GM12878 (cell line): Measurements from ENCODE around the gene SPATS2L. TPM values are rescaled to one million over a fixed set of nuclear protein-coding genes. Genes with fewer than 3 reads are reported as not detected.

Experiments used
- EP300 ChIP-seq, 2 experiments: fragments of 150-350 bp in 1 of 2; IDR thresholded peaks; 2 replicates each; pipeline ENCODE4 v1.6.1; 2011 to 2012; ENCODE audit warnings: low read depth in 2 of 2, low read length in 2 of 2, borderline replicate concordance in 1 of 2, improper control_type of control experiment in 1 of 2, inconsistent platforms in 1 of 2; ENCODE audit not compliant: control insufficient read depth in 1 of 2
- ESRRA ChIP-seq: IDR thresholded peaks from 2 replicates; pipeline ENCODE4 v1.6.1; 2012; ENCODE audit warnings: mild to moderate bottlenecking, low read length, improper control_type of control experiment
- NFIC ChIP-seq: IDR thresholded peaks from 2 replicates; pipeline ENCODE4 v1.6.1; 2012; ENCODE audit warnings: low read depth, mild to moderate bottlenecking, inconsistent platforms, low read length, moderate library complexity
- NR2C2 ChIP-seq: IDR thresholded peaks from 2 replicates; pipeline ENCODE4 v1.6.1; 2011; ENCODE audit warnings: borderline replicate concordance, low read depth; ENCODE audit not compliant: control insufficient read depth, insufficient read length
- NR2F1 ChIP-seq: fragments of 450-650 bp; conservative IDR thresholded peaks from 2 replicates; pipeline ENCODE4 v1.6.1; 2017; ENCODE audit warnings: mild to moderate bottlenecking
- RCOR1 ChIP-seq: conservative IDR thresholded peaks from 2 replicates; pipeline ENCODE4 v1.6.1; 2012; ENCODE audit warnings: low read depth, low read length, improper control_type of control experiment
- YY1 ChIP-seq: IDR thresholded peaks from 2 replicates; pipeline ENCODE4 v1.6.1; 2011; ENCODE audit warnings: low read depth, mild to moderate bottlenecking, low read length
- ZBED1 ChIP-seq: IDR thresholded peaks from 2 replicates; pipeline ENCODE4 v1.6.1; 2016; ENCODE audit warnings: borderline replicate concordance
- polyA plus RNA-seq, 11 experiments: library from polyadenylated mRNA; depleted of rRNA in 4 of 11; unstranded in 6 of 11; stranded (reverse) in 5 of 11; fragments of >200 nt; fragmentation: Nextera tagmentation in 4 of 11; fragmentation: Illumina TruSeq in 1 of 11; extraction: Ambion mirVana in 4 of 11; extraction: Trizol in 1 of 11; gene quantifications; 1 replicate in 1 of 11; 2 replicates in 10 of 11; pipeline versions ENCODE4 v1.2.1 to v1.2.3, GENCODE V29; 2011 to 2016; ENCODE audit warnings: inconsistent platforms in 2 of 11, missing spikeins in 2 of 11, low read depth in 1 of 11
- total RNA-seq, 4 experiments: library from RNA; depleted of rRNA in 3 of 4; stranded (reverse); fragments of >200 nt in 3 of 4; fragmentation: Illumina TruSeq in 1 of 4; extraction: Trizol in 1 of 4; gene quantifications; 2 replicates each; pipeline versions ENCODE4 v1.2.1 to v1.2.3, GENCODE V29; 2013 to 2021
- TF ChIP-seq, protein P1 (sequence below): fragments of 450-650 bp; IDR thresholded peaks from 2 replicates; pipeline ENCODE4 v1.6.1; 2014; ENCODE audit warnings: mild to moderate bottlenecking
- TF ChIP-seq, protein P2 (sequence below): IDR thresholded peaks from 2 replicates; pipeline ENCODE4 v1.6.1; 2011; ENCODE audit warnings: low read depth, low read length, improper control_type of control experiment, borderline replicate concordance
- TF ChIP-seq, protein P3 (sequence below): fragments of 450-650 bp; conservative IDR thresholded peaks from 2 replicates; pipeline ENCODE4 v1.6.1; 2017; ENCODE audit warnings: mild to moderate bottlenecking, moderate library complexity
- TF ChIP-seq, protein P4 (sequence below): fragments of 150-350 bp; IDR thresholded peaks from 2 replicates; pipeline ENCODE4 v1.6.1; 2016; ENCODE audit warnings: low read depth, low read length
- TF ChIP-seq, protein P5 (sequence below): fragments of 450-650 bp; IDR thresholded peaks from 2 replicates; pipeline ENCODE4 v1.6.1; 2017; ENCODE audit warnings: antibody characterized with exemption, mild to moderate bottlenecking, moderate library complexity
- TF ChIP-seq, protein P6 (sequence below), 3 experiments: IDR thresholded peaks in 2 of 3; conservative IDR thresholded peaks in 1 of 3; 2 replicates each; pipeline ENCODE4 v1.5.1; 2011; ENCODE audit warnings: low read depth in 3 of 3, low read length in 3 of 3, mild to moderate bottlenecking in 3 of 3, control low read depth in 2 of 3, moderate library complexity in 2 of 3, inconsistent platforms in 1 of 3, mixed read lengths in 1 of 3; ENCODE audit not compliant: control insufficient read depth in 2 of 3, insufficient read depth in 1 of 3; ENCODE audit errors: extremely low read depth in 1 of 3

The SPATS2L gene
- total and polyA plus RNA-seq, 10 of the 15 experiments (the other 5 are each of a cell fraction or from before 2014, with no cell fraction given), result 5.2 to 30.0 (median 20.1) TPM

DNA sequence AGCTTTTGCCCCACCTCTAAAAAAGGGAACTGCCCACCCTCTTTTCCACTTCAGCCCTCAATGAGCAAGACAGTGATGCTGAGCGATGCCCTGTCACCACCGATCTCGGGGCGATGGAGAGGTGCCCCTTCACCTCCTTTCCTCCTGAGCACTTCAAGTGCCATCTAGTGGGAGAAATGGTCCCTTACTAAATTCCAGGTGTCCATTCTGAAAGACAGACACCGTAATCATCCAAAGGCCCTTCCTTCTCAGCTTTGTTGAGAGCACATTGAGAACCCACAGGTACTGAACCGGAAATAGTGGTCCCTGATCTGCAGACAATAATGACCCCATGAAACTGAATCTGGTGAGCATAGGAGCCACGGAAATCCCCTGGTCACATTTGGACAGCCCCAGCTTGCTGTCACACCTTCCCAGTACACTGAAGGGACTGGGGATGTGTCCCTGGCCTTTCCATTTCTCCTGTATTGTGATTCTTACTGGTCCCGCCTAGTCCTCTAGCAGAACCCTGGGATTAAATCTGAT lies 164.9 kb downstream of the SPATS2L start (continued):
- TF ChIP-seq, protein P1, sequence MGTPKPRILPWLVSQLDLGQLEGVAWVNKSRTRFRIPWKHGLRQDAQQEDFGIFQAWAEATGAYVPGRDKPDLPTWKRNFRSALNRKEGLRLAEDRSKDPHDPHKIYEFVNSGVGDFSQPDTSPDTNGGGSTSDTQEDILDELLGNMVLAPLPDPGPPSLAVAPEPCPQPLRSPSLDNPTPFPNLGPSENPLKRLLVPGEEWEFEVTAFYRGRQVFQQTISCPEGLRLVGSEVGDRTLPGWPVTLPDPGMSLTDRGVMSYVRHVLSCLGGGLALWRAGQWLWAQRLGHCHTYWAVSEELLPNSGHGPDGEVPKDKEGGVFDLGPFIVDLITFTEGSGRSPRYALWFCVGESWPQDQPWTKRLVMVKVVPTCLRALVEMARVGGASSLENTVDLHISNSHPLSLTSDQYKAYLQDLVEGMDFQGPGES, result no peak
- TF ChIP-seq NR2F1 (peak; percentile 79), RCOR1 (no peak), EP300 (IDR thresholded peaks at IDR 0.05; ENCODE audit: borderline replicate concordance in 1 of 2, control insufficient read depth in 1 of 2, low read depth in 2 of 2, low read length in 2 of 2) (peak; percentile 89 to 90), NFIC (peak; percentile 95), ESRRA (no peak), NR2C2 (no peak), YY1 (peak; percentile 59; the same call in 1 of the 2 replicates), ZBED1 (peak; percentile 87)
- TF ChIP-seq, protein P2, sequence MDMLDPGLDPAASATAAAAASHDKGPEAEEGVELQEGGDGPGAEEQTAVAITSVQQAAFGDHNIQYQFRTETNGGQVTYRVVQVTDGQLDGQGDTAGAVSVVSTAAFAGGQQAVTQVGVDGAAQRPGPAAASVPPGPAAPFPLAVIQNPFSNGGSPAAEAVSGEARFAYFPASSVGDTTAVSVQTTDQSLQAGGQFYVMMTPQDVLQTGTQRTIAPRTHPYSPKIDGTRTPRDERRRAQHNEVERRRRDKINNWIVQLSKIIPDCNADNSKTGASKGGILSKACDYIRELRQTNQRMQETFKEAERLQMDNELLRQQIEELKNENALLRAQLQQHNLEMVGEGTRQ, result no peak
- TF ChIP-seq, protein P3, sequence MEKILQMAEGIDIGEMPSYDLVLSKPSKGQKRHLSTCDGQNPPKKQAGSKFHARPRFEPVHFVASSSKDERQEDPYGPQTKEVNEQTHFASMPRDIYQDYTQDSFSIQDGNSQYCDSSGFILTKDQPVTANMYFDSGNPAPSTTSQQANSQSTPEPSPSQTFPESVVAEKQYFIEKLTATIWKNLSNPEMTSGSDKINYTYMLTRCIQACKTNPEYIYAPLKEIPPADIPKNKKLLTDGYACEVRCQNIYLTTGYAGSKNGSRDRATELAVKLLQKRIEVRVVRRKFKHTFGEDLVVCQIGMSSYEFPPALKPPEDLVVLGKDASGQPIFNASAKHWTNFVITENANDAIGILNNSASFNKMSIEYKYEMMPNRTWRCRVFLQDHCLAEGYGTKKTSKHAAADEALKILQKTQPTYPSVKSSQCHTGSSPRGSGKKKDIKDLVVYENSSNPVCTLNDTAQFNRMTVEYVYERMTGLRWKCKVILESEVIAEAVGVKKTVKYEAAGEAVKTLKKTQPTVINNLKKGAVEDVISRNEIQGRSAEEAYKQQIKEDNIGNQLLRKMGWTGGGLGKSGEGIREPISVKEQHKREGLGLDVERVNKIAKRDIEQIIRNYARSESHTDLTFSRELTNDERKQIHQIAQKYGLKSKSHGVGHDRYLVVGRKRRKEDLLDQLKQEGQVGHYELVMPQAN, result no peak
- TF ChIP-seq, protein P4, sequence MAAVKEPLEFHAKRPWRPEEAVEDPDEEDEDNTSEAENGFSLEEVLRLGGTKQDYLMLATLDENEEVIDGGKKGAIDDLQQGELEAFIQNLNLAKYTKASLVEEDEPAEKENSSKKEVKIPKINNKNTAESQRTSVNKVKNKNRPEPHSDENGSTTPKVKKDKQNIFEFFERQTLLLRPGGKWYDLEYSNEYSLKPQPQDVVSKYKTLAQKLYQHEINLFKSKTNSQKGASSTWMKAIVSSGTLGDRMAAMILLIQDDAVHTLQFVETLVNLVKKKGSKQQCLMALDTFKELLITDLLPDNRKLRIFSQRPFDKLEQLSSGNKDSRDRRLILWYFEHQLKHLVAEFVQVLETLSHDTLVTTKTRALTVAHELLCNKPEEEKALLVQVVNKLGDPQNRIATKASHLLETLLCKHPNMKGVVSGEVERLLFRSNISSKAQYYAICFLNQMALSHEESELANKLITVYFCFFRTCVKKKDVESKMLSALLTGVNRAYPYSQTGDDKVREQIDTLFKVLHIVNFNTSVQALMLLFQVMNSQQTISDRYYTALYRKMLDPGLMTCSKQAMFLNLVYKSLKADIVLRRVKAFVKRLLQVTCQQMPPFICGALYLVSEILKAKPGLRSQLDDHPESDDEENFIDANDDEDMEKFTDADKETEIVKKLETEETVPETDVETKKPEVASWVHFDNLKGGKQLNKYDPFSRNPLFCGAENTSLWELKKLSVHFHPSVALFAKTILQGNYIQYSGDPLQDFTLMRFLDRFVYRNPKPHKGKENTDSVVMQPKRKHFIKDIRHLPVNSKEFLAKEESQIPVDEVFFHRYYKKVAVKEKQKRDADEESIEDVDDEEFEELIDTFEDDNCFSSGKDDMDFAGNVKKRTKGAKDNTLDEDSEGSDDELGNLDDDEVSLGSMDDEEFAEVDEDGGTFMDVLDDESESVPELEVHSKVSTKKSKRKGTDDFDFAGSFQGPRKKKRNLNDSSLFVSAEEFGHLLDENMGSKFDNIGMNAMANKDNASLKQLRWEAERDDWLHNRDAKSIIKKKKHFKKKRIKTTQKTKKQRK, result no peak
- TF ChIP-seq, protein P5, sequence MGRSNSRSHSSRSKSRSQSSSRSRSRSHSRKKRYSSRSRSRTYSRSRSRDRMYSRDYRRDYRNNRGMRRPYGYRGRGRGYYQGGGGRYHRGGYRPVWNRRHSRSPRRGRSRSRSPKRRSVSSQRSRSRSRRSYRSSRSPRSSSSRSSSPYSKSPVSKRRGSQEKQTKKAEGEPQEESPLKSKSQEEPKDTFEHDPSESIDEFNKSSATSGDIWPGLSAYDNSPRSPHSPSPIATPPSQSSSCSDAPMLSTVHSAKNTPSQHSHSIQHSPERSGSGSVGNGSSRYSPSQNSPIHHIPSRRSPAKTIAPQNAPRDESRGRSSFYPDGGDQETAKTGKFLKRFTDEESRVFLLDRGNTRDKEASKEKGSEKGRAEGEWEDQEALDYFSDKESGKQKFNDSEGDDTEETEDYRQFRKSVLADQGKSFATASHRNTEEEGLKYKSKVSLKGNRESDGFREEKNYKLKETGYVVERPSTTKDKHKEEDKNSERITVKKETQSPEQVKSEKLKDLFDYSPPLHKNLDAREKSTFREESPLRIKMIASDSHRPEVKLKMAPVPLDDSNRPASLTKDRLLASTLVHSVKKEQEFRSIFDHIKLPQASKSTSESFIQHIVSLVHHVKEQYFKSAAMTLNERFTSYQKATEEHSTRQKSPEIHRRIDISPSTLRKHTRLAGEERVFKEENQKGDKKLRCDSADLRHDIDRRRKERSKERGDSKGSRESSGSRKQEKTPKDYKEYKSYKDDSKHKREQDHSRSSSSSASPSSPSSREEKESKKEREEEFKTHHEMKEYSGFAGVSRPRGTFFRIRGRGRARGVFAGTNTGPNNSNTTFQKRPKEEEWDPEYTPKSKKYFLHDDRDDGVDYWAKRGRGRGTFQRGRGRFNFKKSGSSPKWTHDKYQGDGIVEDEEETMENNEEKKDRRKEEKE, result no peak
- TF ChIP-seq, protein P6, sequence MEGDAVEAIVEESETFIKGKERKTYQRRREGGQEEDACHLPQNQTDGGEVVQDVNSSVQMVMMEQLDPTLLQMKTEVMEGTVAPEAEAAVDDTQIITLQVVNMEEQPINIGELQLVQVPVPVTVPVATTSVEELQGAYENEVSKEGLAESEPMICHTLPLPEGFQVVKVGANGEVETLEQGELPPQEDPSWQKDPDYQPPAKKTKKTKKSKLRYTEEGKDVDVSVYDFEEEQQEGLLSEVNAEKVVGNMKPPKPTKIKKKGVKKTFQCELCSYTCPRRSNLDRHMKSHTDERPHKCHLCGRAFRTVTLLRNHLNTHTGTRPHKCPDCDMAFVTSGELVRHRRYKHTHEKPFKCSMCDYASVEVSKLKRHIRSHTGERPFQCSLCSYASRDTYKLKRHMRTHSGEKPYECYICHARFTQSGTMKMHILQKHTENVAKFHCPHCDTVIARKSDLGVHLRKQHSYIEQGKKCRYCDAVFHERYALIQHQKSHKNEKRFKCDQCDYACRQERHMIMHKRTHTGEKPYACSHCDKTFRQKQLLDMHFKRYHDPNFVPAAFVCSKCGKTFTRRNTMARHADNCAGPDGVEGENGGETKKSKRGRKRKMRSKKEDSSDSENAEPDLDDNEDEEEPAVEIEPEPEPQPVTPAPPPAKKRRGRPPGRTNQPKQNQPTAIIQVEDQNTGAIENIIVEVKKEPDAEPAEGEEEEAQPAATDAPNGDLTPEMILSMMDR (IDR thresholded peaks at IDR 0.05 in 2 of 3, conservative IDR thresholded peaks at IDR 0.05 in 1 of 3; ENCODE audit: control insufficient read depth in 2 of 3, extremely low read depth in 1 of 3, insufficient read depth in 1 of 3, low read depth in 3 of 3, low read length in 3 of 3), result peak; percentile 61 to 76 (median 74); a peak in 5 of 6 replicates
